ENCODE data around the gene CHTOP.
"Not testable (repeated sequence)": the region's sequence is repeated elsewhere in the genome, so short reads cannot be mapped to it uniquely, and the experiment has no call there.

CHTOP gene

DNA sequence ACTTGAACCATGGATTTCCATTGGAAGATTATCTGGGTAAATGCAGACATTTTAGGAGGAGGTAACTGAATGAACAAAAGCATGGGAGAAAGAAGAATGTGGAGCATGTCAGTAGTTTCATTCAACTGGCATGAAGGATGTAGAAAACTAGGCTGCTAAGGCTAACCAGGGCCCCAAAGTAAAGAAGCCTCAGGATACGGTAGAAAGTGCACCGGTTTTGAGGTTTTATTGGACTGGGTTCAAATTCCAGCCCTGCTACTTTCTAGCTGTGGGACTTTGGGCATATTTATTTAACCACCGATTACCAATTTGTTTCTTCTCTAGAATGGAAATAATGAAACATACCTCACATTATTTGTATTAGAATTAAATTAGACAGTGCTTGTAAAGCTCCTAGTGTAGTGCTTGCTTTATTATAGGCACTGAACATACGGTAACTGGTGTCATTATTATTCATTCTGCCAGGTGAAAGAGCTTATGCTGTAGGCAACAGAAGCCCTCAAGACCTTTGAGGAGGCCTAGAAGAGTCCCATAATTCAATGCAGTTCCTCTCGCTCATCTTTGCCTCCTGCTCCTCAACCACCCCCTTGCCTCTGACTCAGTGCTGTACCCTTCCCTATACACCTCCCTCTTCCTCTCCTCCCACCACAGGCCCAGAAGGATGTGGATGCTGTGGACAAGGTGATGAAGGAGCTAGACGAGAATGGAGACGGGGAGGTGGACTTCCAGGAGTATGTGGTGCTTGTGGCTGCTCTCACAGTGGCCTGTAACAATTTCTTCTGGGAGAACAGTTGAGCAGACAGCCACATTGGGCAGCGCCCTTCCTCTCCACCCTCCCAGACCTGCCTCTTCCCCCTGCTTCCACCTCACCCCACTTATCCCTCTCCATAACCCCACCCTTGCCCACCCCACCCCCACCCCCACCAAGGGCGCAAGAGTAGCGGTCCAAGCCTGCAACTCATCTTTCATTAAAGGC is 2.5 kb upstream of the CHTOP start:
- no peak for DNase-seq (ENCODE audit: low read depth in 2 of 2)

DNA sequence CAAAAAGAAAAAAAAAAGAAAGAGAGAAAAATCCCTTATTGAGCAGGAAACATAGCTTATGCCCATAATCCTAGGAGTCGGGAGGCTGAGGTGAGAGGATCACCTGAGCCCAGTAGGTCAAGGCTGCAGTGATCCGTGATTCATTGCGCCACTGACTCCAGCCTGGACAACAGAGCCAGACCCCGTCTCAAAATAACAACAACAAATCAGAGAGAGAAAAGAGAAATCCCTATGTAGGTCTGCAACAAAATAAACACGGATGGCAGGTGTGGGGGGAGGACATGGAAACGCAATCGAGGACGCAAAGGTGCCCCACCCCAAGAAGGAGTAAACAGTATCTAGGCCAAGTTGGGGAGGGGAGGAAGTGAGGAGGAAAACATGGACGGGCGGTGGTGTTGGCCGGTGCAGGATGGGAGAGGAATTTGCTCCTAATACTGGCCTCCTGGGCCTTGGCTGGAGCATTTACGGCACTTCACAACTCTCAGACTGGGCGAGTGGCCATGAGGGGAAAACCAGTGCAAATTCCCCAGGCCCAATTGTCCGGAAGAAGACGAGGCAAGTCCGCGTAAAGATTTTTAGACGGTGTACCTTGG is 609 bp upstream of the CHTOP start:
- DNase-seq (ENCODE audit: low read depth in 2 of 2): no peak

DNA sequence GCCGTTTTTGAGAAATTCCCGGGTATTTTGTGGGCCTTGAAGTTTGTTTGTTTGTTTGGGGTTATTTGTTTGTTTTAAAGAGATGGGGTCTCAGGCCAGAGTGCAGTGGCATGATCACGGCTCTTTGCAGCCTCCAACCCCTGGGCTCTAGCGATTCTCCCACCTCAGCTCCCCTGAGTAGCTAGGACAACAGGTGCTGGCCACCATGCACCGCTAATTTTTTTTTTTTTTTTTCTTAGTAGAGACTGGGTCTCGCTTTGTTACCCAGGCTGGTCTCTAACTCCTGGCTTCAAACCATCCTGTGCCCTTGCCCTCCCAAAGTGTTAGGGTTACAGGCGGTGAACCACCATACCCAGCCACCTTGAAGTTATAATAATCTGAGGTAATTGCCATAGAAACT is 2.0 kb downstream of the CHTOP start:
- DNase-seq (ENCODE audit: low read depth in 2 of 2): no peak

DNA sequence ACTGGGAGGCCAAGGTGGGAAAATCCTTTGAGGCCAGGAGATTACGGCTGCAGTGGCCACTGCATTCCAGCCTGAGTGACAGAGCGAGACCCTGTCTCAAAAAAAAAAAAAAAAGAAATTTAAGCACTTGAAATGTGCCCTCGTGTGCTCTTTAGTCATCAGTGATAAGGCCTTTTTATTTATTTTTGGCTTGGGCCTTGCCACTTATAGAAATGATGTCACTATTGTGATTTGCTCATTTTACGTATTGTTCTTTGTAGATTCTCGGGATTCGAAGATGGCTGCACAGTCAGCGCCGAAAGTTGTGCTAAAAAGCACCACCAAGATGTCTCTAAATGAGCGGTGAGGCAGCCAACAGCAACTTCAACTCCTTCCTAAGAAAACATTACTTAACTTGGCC is 2.4 kb downstream of the CHTOP start:
- DNase-seq (ENCODE audit: low read depth in 2 of 2): no peak

DNA sequence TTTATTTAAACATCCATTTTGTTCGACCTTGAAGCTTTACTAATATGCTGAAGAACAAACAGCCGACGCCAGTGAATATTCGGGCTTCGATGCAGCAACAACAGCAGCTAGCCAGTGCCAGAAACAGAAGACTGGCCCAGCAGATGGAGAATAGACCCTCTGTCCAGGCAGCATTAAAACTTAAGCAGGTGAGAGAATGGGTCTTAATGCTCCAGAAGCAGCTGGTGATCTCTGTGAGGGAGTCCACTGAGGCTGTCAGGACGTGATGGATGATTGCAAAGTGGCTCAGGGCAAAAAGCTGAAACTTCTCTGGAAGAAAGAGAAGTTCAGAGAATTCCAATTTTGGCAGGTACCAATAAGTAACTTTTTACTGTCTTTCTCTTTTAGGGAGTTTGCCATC is 4.4 kb downstream of the CHTOP start:
- DNase-seq (ENCODE audit: low read depth in 2 of 2): no peak

DNA sequence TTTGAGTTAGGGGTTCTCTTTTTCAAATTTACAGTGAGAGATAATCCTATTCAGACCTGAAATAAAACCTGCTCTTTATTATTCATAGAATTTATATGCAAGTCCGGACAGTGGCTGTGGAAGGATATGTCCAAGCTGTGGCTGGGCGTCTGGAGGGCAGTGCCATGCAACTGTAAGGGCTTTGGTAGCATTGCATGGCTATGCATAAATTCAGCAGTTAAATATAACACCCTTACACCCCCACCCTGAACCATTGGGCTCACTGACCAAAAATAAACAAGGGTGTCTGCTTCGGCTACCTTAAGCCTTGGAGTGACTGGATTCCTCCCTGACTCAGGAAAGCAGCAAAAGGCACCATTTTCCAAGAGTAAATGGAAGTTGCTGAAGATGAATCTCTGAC is 5.4 kb downstream of the CHTOP start:
- DNase-seq (ENCODE audit: low read depth in 2 of 2): no peak

DNA sequence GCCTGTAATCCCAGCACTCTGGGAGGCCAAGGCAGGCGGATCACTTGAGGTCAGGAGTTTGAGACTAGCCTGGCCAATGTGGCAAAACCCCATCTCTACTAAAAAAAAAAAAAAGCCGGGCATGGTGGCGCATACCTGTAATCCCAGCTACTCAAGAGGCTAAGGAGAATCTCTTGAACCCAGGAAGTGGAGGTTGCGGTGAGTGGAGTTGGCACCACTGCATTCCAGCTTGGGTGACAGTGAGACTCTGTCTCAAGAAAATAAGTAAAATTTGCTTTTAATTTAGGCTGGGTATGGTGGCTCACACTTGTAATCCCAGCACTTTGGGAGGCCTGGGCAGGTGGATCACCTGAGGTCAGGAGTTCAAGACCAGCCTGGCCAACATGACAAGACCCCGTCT is 6.3 kb downstream of the CHTOP start:
- not testable (repeated sequence) for DNase-seq (ENCODE audit: low read depth in 2 of 2)

DNA sequence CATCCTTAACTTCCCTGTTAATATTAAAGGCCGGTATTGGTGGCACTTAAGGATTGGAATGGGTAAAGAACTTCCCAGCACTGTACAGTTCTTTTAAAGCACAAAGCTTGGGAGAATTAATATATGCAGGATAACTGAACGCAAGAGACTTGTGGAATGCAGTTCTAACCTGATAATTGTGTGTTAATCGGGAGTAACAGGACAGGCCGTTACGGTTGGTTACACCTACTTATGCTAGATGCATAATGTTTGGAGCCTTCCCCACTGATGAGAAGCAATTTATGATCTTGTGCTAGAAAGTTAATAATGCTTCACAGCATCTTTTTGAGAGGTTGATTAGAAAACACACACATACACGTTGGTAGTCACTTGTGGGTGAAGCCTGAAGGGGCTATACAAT is 7.0 kb downstream of the CHTOP start:
- no peak for DNase-seq (ENCODE audit: low read depth in 2 of 2)

DNA sequence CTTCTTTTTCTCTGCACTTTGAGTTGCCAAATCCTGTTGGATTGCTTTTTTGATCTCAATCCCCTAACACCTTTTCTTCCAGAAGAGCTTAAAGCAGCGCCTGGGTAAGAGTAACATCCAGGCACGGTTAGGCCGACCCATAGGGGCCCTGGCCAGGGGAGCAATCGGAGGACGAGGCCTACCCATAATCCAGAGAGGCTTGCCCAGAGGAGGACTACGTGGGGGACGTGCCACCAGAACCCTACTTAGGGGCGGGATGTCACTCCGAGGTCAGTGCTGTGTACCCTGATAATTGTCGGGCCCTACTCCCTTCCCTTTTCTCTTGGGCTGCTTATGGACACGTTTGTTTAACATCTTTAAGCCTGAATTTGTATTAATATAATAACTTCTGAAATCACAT is 8.3 kb downstream of the CHTOP start:
- no peak for DNase-seq (ENCODE audit: low read depth in 2 of 2)

DNA sequence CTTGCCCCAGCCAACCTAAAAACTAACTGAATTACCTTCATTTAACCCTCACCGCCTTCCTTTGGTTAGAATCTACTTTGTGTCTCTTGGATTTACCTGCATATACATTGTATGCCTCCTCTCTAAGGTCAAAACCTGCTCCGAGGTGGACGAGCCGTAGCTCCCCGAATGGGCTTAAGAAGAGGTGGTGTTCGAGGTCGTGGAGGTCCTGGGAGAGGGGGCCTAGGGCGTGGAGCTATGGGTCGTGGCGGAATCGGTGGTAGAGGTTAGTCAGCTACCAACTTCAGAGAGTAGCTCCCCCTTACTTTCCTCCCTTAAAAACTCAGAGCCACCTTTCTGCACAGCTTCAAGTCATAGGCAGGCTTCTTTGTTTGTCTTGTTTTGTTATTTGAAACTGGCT is 9.2 kb downstream of the CHTOP start:
- DNase-seq (ENCODE audit: low read depth in 2 of 2): no peak

DNA sequence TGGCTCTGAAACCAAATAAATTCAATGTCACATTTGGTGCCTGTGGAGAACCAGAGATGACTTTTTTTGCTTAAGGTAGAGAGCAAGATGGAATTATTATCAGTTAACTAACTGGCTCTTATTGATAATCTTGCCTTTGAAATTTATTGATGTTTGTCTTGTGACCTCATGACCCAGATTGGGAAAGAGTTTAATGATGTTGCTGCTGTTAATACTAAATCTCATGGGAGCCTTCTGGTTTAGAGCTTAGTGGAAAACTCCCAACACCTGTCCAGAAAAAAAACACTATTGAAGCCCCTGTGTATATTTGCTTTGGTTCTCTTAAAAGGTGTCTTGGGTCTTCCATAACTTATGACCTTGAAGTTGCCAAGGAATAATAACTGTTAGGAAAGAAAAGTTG is 9.9 kb downstream of the CHTOP start:
- no peak for DNase-seq (ENCODE audit: low read depth in 2 of 2)

DNA sequence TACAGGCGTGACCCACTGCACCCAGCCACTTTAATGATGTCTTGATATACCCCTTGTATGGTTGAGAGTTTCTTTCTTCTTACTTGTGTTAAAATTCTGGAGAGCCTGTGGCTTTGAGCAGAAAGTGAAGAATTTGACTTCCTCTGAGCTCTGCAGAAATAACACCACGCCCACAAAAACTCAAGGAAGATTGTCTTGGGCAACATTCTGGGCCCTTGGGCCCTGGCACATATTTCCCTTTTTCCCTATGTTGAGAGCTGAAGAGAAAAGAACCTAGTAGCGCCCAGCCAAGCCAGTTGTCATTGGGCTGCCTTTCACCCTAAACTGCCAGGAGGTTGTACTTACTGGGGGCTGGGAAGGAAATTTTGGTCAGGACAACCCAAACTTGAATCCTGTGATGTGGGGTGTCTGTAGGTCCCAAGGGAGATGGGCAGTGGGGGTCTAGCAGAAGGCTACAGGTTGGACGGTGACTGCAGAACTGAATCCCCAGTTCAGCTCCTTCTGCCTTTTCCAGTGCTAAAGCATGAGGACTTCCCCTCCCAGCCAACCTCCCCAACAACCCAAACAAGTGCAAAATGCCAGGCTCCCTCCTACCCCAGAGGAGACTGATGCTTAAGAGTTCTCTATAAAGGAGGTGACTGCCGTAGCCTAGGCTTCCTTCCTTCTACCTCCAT is 12.9 kb downstream of the CHTOP start:
- DNase-seq (ENCODE audit: low read depth in 2 of 2): no peak

DNA sequence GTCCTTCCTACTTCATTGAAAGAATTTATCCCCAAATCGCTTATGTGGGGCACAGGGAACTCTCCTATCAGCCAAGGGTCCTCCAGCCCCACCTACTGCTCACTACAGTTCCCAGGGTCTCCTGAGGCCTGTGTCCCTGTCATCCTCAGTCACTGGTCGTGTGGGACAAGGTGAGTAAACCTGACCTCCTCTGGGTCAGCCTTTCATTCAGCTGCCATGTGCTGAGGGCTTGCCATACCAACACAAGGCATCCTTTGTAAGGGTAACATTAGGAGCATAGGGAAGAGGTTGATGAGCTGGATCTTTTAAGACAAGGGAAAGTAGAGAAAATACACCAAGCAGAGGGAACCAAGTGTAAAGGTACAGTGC is 13.5 kb downstream of the CHTOP start:
- DNase-seq (ENCODE audit: low read depth in 2 of 2): no peak

DNA sequence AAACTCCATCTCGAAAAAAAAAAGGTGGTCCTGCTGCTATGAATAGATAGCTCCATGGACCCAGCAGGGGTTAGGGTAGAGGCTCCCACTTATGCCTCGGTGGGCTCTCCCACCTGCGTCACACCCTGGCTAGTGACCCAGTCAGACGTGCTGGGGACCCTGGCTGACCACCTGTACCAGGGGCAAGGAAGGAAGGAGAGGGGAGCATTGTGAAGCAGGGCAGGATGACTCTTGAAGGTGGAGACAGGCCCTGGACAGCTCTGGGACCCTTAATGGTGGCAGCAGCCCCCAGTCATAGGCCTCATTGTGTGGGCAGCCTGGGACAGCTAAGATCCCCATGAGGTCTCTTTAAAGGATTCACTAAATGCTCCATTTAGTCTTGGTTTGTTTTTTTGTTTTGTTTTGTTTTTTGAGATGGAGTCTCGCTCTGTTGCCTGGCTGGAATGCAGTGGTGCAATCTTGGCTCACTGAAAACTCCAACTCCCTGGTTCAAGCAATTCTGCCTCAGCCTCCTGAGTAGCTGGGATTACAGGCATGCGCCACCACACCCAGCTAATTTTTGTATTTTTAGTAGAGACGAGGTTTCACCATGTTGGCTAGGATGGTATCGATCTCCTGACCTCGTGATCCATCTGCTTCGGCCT is 14.3 kb downstream of the CHTOP start:
- no peak for DNase-seq (ENCODE audit: low read depth in 2 of 2)

DNA sequence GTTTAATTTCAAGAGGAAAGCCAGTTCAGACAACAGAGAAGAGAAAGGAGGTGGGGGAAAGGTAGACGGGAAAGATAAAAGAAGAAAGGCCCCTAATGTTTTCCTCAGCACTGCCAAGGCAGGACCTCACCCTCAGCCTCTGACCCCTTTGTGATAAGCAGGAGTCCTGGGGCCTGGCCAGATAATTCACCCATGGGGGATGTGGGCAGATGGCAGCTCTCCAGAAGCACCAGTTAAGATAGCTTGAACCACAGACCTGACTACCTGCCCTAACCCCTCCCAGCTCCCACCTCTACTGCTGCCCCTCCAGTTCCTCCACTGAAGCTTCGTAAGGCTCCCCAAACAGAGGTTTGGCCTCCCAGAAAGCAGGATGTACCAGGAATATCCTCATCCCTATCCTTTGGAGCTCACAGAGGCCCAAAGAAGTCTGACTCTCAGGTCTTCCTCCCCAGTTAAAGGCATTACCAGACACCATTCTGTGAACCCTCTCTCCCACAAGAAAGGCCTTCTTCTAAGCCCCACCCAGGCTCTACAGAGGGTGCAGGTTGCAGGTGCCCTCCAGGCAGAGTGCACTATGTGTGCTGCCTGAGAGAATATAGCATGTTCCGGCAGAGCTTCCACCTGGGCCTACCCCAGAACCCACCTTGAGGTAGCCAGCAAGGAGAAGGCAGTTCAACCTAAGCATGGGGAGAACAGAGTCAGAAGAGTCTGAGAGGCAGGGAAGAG is 15.4 kb downstream of the CHTOP start:
- DNase-seq (ENCODE audit: low read depth in 2 of 2): no peak

DNA sequence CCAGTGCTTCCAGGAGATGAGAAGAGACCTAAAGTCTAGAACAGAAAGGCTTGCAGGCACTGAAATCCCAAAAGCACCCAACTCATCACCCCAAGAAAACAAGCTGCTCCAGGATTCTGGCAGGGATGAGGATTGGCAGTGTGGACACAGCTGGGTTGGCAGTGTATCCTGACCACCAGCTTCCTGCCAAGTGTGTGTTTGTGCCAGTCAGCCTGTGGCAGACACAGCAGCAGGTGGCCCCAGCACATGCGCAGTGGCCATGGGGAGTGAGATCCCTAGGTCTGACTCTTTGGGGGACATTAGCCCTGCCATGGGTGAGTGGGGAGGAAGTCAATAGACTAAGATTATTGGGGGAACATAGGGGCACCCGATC is 16.0 kb downstream of the CHTOP start:
- DNase-seq (ENCODE audit: low read depth in 2 of 2): no peak

DNA sequence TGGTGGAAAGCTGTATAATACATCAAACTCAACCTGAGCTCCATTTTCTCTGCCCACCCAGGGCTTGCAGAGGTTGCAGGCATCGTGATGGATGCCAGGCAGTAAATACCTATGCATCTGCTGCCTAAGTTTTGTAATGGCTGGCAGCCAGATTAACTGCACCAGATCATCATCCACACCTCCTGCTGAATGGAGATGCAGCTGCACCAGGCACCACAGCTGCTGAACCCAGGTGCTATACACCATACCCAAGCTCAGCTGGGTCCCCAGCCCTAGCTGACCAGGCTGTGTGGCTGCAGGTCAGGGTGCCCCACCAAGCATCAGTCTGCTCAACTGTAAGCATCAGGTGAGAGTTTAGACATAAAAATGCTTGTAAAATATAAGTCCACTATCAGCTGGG is 17.9 kb downstream of the CHTOP start:
- no peak for DNase-seq (ENCODE audit: low read depth in 2 of 2)

DNA sequence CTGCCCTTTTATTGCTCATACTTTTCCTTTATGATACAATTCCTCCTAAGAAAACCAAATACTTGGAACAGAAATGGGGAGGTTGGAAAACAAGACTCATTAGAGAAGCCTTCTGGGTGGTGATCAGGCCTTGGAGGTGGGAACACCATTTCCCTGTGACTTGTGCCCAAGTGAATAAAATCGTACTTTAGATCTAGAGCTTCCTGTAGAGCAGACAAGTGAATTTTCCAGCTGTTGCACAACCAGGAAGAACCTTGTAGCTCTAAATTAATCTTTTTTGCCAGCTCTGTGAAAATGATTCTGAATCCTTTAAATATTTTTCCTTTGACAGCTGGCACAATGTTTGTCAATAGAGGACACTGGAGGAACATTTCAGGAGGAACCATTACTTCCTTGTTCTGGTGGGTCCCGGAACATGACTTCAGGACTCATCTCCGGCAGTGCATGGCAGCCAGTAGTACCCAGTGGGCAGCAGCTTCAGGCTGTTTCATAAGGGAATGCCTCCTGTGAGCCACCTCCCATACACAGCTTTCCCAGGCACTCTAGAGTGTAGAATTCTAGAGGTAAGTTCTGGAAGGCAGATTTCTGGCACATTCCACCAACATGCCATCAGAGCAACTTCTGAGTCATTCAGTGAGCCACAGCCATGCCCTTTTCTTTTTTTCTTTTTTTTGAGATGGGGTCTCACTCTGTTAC is 19.1 kb downstream of the CHTOP start:
- DNase-seq (ENCODE audit: low read depth in 2 of 2): no peak

DNA sequence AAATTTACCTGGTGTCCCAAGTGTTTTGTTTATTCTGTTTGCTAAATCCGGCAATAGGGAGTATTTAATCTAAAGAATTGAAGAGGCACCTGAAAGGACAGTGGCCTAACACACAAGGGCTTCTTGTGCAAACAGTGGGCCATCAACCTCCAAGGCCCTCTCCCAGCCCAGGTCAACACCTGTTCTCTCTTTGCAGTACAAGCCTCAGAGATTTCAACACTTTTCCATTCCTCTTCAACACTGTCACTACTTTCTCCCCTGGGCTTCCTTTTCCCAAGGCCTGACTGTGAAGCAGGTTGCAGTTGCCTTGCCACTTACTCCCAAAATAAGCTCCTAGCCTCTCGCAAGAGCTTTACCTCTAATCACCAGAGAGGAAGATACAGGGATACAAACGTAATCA is 21.5 kb downstream of the CHTOP start:
- DNase-seq (ENCODE audit: low read depth in 2 of 2): no peak

DNA sequence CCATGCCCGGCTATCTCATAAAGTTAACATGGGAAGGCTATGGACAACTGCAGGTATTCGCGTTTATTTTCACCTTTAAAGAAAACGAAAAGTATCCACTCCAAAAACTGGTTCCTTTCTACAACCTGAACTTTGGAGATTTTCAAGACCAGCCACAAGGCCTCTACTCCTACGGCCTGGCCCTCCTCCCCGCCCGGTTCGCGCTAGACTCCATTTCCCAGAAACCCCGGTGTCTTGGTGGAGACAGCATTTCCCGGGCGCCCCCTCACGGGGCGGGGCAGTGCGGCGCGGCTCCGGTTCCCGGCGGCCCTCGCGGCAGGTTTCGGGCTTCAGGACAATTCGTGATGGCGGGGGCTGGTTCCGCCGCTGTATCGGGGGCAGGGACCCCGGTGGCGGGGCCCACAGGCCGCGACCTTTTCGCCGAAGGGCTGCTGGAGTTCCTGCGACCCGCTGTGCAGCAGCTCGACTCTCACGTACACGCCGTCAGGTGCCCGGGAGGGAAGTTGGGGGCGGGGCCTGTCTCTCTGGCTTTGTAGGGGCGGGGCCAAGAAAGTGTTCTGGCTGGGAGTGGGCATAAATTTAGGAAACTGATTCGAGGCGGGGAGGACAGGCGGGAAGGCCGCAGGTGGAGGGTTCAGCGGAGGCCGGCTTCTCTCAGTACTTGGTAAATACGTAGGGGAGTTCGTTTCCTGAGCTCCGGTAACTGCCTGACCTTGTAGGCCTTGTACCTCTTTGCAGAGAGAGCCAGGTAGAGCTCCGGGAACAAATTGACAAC is 24.7 kb downstream of the CHTOP start, which contains the start of gene SNAPIN:
SNAPIN (plus strand) TSS at position 304 of the 775 bp plus-strand sequence; CDS start at position 345, 41 bp downstream.
- DNase-seq (ENCODE audit: low read depth in 2 of 2): peak; percentile 82 to 90

Data from stimulated activated CD4-positive, alpha-beta T cell treated with anti-CD3 and anti-CD28 coated beads, Interleukin-15, amount 100 ng/mL, for 48 hours (primary cell).